Inferior parietal cortex (tissue), 1 donor: ENCODE data around the gene CDRT4.

Source experiments
- DNase-seq: peaks from one replicate; pipeline ENCODE4 v3.0.0-alpha.2; 2016; ENCODE audit errors: extremely low spot score

Gene CDRT4

DNA sequence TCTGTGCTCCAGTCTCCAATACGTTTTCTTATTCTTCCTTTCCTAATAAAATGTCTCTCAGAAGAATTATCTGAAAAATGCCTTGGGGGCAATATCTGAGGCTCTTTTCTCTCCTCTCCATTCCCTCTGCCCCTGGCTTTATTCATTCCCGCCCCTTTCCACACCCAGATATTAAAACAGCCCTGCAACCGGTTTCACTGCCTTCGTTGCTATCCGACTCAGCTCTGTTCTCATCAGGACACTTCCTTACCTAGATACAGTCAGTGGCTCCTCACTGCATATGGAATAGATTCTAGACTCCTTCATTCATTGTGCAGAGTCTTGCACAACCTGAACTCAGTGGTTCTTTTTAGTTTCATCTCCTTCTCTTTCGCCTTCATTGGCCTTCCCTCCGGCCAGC, 74.0 kb downstream of the CDRT4 start:
- no peak for DNase-seq

DNA sequence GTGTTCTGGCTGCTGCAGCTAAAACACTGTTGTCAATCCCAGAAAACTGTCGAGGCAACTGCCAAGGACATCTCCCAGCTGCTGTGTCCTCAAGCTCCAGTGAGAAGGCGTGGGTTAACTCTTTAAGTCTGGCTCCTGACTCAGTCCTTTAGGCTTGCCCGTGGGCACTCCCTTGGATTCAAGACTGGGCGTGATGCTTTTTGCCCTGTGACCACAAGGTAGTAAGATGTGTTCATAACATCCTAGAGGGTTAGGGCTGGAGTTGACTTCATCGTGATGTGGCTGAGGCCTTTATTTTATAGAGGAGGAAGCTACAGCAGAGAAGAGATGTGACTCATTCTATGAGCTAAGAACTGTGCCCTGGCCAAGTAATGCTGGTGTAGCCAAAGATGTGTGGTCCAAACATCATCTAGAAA, 75.1 kb downstream of the CDRT4 start:
- DNase-seq = no peak

DNA sequence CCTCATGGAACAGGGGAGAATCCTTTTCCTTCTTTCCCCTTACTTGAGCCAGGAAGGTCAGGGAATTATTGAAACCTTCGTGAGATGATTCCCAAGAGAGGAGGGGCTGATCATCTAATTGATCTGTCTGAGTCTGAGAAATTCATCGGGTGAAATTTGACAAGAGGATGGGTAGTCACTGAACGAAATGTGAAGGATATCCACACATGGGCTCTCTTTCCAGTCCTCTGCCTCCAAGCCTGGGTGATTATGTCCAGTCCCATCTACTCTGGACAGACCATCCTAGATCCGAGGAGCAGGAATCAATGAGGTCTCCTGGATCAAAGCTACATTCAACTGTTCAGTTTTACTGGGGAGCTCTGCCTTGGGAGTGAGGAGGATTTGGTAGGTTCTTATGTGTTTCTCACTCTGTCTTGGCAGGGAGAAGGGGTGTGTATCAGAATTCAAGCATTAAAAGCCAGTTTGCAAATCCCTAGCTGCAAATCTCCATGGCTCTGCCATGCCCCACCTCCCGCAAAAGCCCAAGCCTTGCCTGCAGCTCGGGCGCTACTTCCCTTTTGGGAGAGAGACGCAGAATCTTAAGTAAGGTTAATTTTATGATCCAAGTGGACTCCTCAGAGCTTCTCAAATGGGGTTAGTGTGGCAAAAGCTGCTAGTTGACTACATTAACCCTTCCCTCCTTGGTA, 78.9 kb downstream of the CDRT4 start:
- no peak for DNase-seq

DNA sequence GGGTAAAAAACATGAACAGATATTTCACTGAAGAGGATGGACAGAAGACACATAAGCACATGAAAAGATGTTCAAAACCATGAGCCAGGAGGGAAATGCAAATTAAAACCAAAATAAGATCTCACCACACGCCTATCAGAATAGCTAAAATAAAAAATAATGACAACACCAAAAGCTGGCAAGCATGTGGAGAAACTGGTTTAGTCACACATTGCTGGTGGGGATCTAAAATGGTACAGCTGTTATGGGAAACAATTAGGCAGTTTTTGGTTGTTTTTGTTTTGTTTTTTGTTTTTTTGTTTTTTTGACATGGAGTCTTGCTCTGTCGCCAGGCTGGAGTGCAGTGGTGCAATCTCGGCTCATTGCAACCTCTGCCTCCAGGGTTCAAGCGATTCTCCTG, 81.3 kb downstream of the CDRT4 start:
- DNase-seq = no peak
